H1 (cell line): ENCODE data around the gene PCDHGB3. TPM values are rescaled to one million over a fixed set of nuclear protein-coding genes. Genes with fewer than 3 reads are reported as not detected.

Source experiments
- CTCF ChIA-PET: fragments of 300-600 bp; sonication (Branson Sonifier 250); formaldehyde crosslinking; loops from one replicate; lab custom pipeline; 2021; ENCODE audit not compliant: partially characterized antibody; lab: Charles Lee
- POLR2A ChIA-PET: fragments of 300-600 bp; sonication (Branson Sonifier 250); formaldehyde crosslinking; loops from one replicate; lab custom pipeline; 2021; ENCODE audit warnings: inconsistent platforms; ENCODE audit not compliant: partially characterized antibody; lab: Charles Lee
- DNase-seq, 2 experiments: peaks; one replicate each; pipeline versions ENCODE4 v3.0.0 to v3.0.0-alpha.2; 2010 to 2022; ENCODE audit warnings: low spot score in 2 of 2, low read depth in 1 of 2, mixed read lengths in 1 of 2
- FAIRE-seq: peaks from 2 replicates; lab custom pipeline; 2011; peaks lifted over from hg19 to GRCh38; lab: Jason Lieb, UNC
- H2AFZ ChIP-seq: 2 replicates; pipeline ENCODE4 v1.8.1; 2012; ENCODE audit warnings: low read length, inconsistent platforms
- H2AK5ac ChIP-seq: 2 replicates; pipeline ENCODE4 v1.6.1; 2013; ENCODE audit warnings: low read depth, low read length
- H2BK120ac ChIP-seq: replicated peaks from 2 replicates; pipeline ENCODE3; 2013; ENCODE audit warnings: low read depth, low read length, inconsistent platforms
- H2BK12ac ChIP-seq: 2 replicates; pipeline ENCODE4 v1.6.1; 2013; ENCODE audit warnings: low read depth, low read length
- H2BK15ac ChIP-seq: 2 replicates; pipeline ENCODE4 v1.6.1; 2013; ENCODE audit warnings: low read length
- H2BK20ac ChIP-seq: 2 replicates; pipeline ENCODE4 v1.6.1; 2013; ENCODE audit warnings: low read length
- H2BK5ac ChIP-seq: 2 replicates; pipeline ENCODE4 v1.6.1; 2013; ENCODE audit warnings: low read depth, low read length
- H3K14ac ChIP-seq: 2 replicates; pipeline ENCODE4 v1.6.1; 2013; ENCODE audit warnings: inconsistent platforms; ENCODE audit not compliant: insufficient read length
- H3K18ac ChIP-seq: 2 replicates; pipeline ENCODE4 v1.6.1; 2013; ENCODE audit warnings: low read length; ENCODE audit errors: extremely low read depth
- H3K23ac ChIP-seq: 2 replicates; pipeline ENCODE4 v1.6.1; 2013; ENCODE audit warnings: inconsistent platforms; ENCODE audit not compliant: insufficient read length
- H3K23me2 ChIP-seq: 2 replicates; pipeline ENCODE4 v1.6.1; 2013; ENCODE audit warnings: low read depth, low read length
- H3K27ac ChIP-seq: 2 replicates; pipeline ENCODE4 v1.6.1; 2011; ENCODE audit warnings: low read depth, low read length, inconsistent platforms
- H3K27me3 ChIP-seq, 4 experiments: replicated peaks in 1 of 4; 1 replicate in 1 of 4; 2 replicates in 3 of 4; pipeline versions ENCODE4 v1.6.1 to v1.8.1; 2011 to 2013; ENCODE audit warnings: low read length in 3 of 4, mild to moderate bottlenecking in 3 of 4, inconsistent platforms in 2 of 4, mixed read lengths in 2 of 4, moderate library complexity in 1 of 4; ENCODE audit not compliant: control insufficient read depth in 3 of 4, insufficient read depth in 3 of 4; ENCODE audit errors: extremely low read depth in 1 of 4
- H3K36me3 ChIP-seq, 4 experiments: 2 replicates each; pipeline versions ENCODE4 v1.6.1 to v1.8.1; 2011 to 2013; ENCODE audit warnings: mild to moderate bottlenecking in 4 of 4, low read length in 3 of 4, moderate library complexity in 2 of 4, control low read depth in 1 of 4, inconsistent platforms in 1 of 4; ENCODE audit not compliant: insufficient read depth in 4 of 4, control insufficient read depth in 2 of 4
- H3K4ac ChIP-seq: replicated peaks from 2 replicates; pipeline ENCODE3; 2013; ENCODE audit warnings: low read length, low read depth, mixed read lengths, inconsistent platforms; ENCODE audit not compliant: insufficient read length
- H3K4me1 ChIP-seq, 4 experiments: replicated peaks in 1 of 4; 1 replicate in 1 of 4; 2 replicates in 3 of 4; pipeline versions ENCODE4 v1.6.1 to v1.8.1; 2011 to 2013; ENCODE audit warnings: low read length in 3 of 4, inconsistent platforms in 2 of 4, mixed read lengths in 1 of 4; ENCODE audit not compliant: insufficient read depth in 4 of 4, control insufficient read depth in 3 of 4
- H3K4me2 ChIP-seq, 2 experiments: 2 replicates each; pipeline versions ENCODE4 v1.6.1 to v1.8.1; 2011 to 2013; ENCODE audit warnings: low read depth in 2 of 2, low read length in 2 of 2, control low read depth in 1 of 2, inconsistent platforms in 1 of 2, mild to moderate bottlenecking in 1 of 2; ENCODE audit not compliant: insufficient read depth in 1 of 2
- H3K4me3 ChIP-seq, 4 experiments: fragments of 200-600, 300-600 bp in 1 of 4; sonication (generic), shearing (Covaris generic), sonication (Bioruptor Twin) in 1 of 4; 2 replicates each; pipeline versions ENCODE4 v1.5.1 to v1.8.1; 2011 to 2016; ENCODE audit warnings: low read length in 4 of 4, low read depth in 3 of 4, control low read depth in 2 of 4, inconsistent platforms in 2 of 4, mild to moderate bottlenecking in 2 of 4, mixed read lengths in 1 of 4, moderate library complexity in 1 of 4; ENCODE audit not compliant: insufficient read depth in 2 of 4; ENCODE audit errors: extremely low read depth in 1 of 4
- H3K56ac ChIP-seq: replicated peaks from 2 replicates; pipeline ENCODE3; 2013; ENCODE audit warnings: low read depth, mild to moderate bottlenecking, mixed read lengths, low read length, inconsistent platforms; ENCODE audit not compliant: insufficient read length
- H3K79me1 ChIP-seq: 2 replicates; pipeline ENCODE4 v1.6.1; 2013; ENCODE audit warnings: low read depth, low read length, control low read depth
- H3K79me2 ChIP-seq, 2 experiments: 2 replicates each; pipeline versions ENCODE4 v1.6.1 to v1.8.1; 2012 to 2013; ENCODE audit warnings: low read length in 2 of 2, mild to moderate bottlenecking in 2 of 2, inconsistent platforms in 1 of 2; ENCODE audit not compliant: insufficient read depth in 2 of 2, control insufficient read depth in 1 of 2
- H3K9ac ChIP-seq, 4 experiments: replicated peaks in 1 of 4; 1 replicate in 1 of 4; 2 replicates in 3 of 4; pipeline versions ENCODE4 v1.6.1 to v1.8.1; 2011 to 2013; ENCODE audit warnings: low read depth in 3 of 4, low read length in 3 of 4, control low read depth in 2 of 4, mild to moderate bottlenecking in 2 of 4, moderate library complexity in 2 of 4, inconsistent platforms in 1 of 4; ENCODE audit errors: extremely low read depth in 1 of 4
- H3K9me3 ChIP-seq, 2 experiments: 2 replicates each; pipeline versions ENCODE4 v1.6.1 to v1.8.1; 2012 to 2013; ENCODE audit warnings: mild to moderate bottlenecking in 2 of 2, moderate library complexity in 2 of 2, control low read depth in 1 of 2, inconsistent platforms in 1 of 2, low read depth in 1 of 2, low read length in 1 of 2, mixed read lengths in 1 of 2; ENCODE audit not compliant: insufficient read depth in 2 of 2
- H4K20me1 ChIP-seq, 2 experiments: replicated peaks in 1 of 2; 2 replicates each; pipeline versions ENCODE3 to v1.8.1; 2011 to 2013; ENCODE audit warnings: inconsistent platforms in 2 of 2, low read length in 2 of 2, mild to moderate bottlenecking in 1 of 2; ENCODE audit not compliant: insufficient read depth in 2 of 2, control insufficient read depth in 1 of 2
- H4K5ac ChIP-seq: 2 replicates; pipeline ENCODE4 v1.6.1; 2013; ENCODE audit warnings: low read length, low read depth, mixed read lengths, inconsistent platforms; ENCODE audit not compliant: insufficient read length
- H4K8ac ChIP-seq: 2 replicates; pipeline ENCODE4 v1.8.0; 2013; ENCODE audit warnings: mild to moderate bottlenecking, moderate library complexity, low read length, inconsistent platforms; ENCODE audit not compliant: insufficient read depth; ENCODE audit errors: extremely low read depth
- H4K91ac ChIP-seq: replicated peaks from 2 replicates; pipeline ENCODE3; 2013; ENCODE audit warnings: low read length, mixed read lengths, inconsistent platforms; ENCODE audit not compliant: insufficient read length
- CEBPB ChIP-seq: IDR thresholded peaks from 2 replicates; pipeline ENCODE4 v1.6.1; 2012; ENCODE audit warnings: low read depth, low read length
- CTCF ChIP-seq, 3 experiments: IDR thresholded peaks; 1 replicate in 2 of 3; 2 replicates in 1 of 3; pipeline versions ENCODE4 v1.5.1 to v1.6.1; 2011; ENCODE audit warnings: low read length in 3 of 3, mild to moderate bottlenecking in 3 of 3, inconsistent platforms in 2 of 3, low read depth in 1 of 3, moderate library complexity in 1 of 3; ENCODE audit not compliant: insufficient read depth in 1 of 3; ENCODE audit errors: control extremely low read depth in 1 of 3
- PHF8 ChIP-seq: fragments of 200-600 bp; sonication (generic); conservative IDR thresholded peaks from 2 replicates; pipeline ENCODE4 v1.7.1; 2012; ENCODE audit warnings: low read depth, mild to moderate bottlenecking, inconsistent platforms, low read length, moderate library complexity
- RAD21 ChIP-seq, 2 experiments: IDR thresholded peaks in 1 of 2; conservative IDR thresholded peaks in 1 of 2; 2 replicates each; pipeline ENCODE4 v1.6.1; 2011; ENCODE audit warnings: low read depth in 2 of 2, low read length in 2 of 2, improper control_type of control experiment in 1 of 2, inconsistent platforms in 1 of 2, mild to moderate bottlenecking in 1 of 2, moderate library complexity in 1 of 2
- YY1 ChIP-seq: IDR thresholded peaks from 2 replicates; pipeline ENCODE4 v1.6.1; 2011; ENCODE audit warnings: low read depth, mild to moderate bottlenecking, low read length
- WGBS, 2 experiments: shearing (Covaris generic) in 1 of 2; methylation state at CpG; one replicate each; pipeline versions ENCODE4 v1.1.6 to v1.1.7; 2013 to 2015; ENCODE audit warnings: low lambda C conversion rate in 2 of 2, mixed read lengths in 2 of 2, inconsistent platforms in 1 of 2, low coverage in 1 of 2, missing lambda C conversion rate in 1 of 2; ENCODE audit not compliant: insufficient replicate concordance in 2 of 2, insufficient coverage in 1 of 2, insufficient read length in 1 of 2; ENCODE audit errors: extremely low coverage in 1 of 2, missing lambda C conversion rate in 1 of 2; 5-methylcytosine and 5-hydroxymethylcytosine counted together
- polyA plus RNA-seq, 7 experiments: library from polyadenylated mRNA; depleted of rRNA in 3 of 7; stranded (reverse) in 5 of 7; unstranded in 2 of 7; fragments of >200 nt in 5 of 7; fragments of 200-250 nt in 2 of 7; gene quantifications; 1 replicate in 5 of 7; 2 replicates in 1 of 7; 4 replicates in 1 of 7; pipeline versions ENCODE4 v1.2.1 to v1.2.3, GENCODE V29; 2011 to 2013; ENCODE audit warnings: missing spikeins in 2 of 7, mixed read lengths in 2 of 7
- total RNA-seq: library from RNA; stranded (reverse); fragmentation: NEBNext Ultra II Directional; extraction: Animal tissue kit (Norgen Biotek cat#: 25700); gene quantifications from 2 replicates; pipeline ENCODE4 v1.2.1, GENCODE V29; 2021

The PCDHGB3 gene
- total and polyA plus RNA-seq, 2 of the 8 experiments (the other 6 are each of a cell fraction or from before 2014, with no cell fraction given): 1.6 to 1.9 TPM

GRCh38 chr5:141338538-141339306 lies 31.3 kb upstream of the PCDHGB3 start, which contains the start of gene PCDHGA2:
Gene PCDHGA2 (plus strand): TSS chr5:141338760.
- H4K20me1 ChIP-seq: no peaks in the 10 kb centered on the region
- H3K23ac ChIP-seq: no peak within 1 kb of the TSS
- FAIRE-seq (peak; percentile 24), DNase-seq (no peak)
- no peak within 1 kb of the TSS for H2BK5ac ChIP-seq
- 81% methylated on average over 27 of the region's 27 CpGs; no CpG with 5 or more reads in 1 of the 2 experiments for WGBS, 2 experiments
- H2AFZ ChIP-seq: no peak within 1 kb of the TSS
- no peak within 1 kb of the TSS for H2AK5ac ChIP-seq
- H3K23me2 ChIP-seq: no peaks in the 10 kb centered on the region
- no peak within 1 kb of the TSS for H3K18ac ChIP-seq
- H3K79me1 ChIP-seq: no peaks in the 10 kb centered on the region
- no peak within 1 kb of the TSS for H3K4me3 ChIP-seq
- no peaks in the 10 kb centered on the region for H3K27me3 ChIP-seq
- no peak within 1 kb of the TSS for H3K14ac ChIP-seq
- H2BK12ac ChIP-seq: no peak within 1 kb of the TSS
- H2BK20ac ChIP-seq: no peak within 1 kb of the TSS
- no peaks in the 10 kb centered on the region for H3K4me1 ChIP-seq
- H4K8ac ChIP-seq: peak within 1 kb of the TSS; percentile 57; the same call in 1 of the 2 replicates
- H3K4me2 ChIP-seq: no peak within 1 kb of the TSS
- TF ChIP-seq CTCF (IDR thresholded peaks at IDR 0.05; ENCODE audit: control extremely low read depth in 1 of 3, insufficient read depth in 1 of 3, low read depth in 1 of 3, low read length in 3 of 3) (peak; percentile 10 to 77 (median 60)), RAD21 (IDR thresholded peaks at IDR 0.05 in 1 of 2, conservative IDR thresholded peaks at IDR 0.05 in 1 of 2; ENCODE audit: low read depth in 2 of 2, low read length in 2 of 2) (peak; percentile 58 to 65), CEBPB (peak; percentile 32; the same call in 1 of the 2 replicates), YY1 (0 out of 2 replicates have a peak, but pooled peaks have one; percentile 36), PHF8 (no peak)
- TF ChIP-seq, all 59 proteins: peak for 4
- Histone ChIP-seq H3K4ac (no peak within 1 kb of the TSS), H3K56ac (no peak within 1 kb of the TSS), H2BK15ac (no peak within 1 kb of the TSS), H4K5ac (no peak within 1 kb of the TSS), H4K91ac (no peak within 1 kb of the TSS), H3K9ac (no peak within 1 kb of the TSS), H3K27ac (no peak within 1 kb of the TSS), H3K79me2 (no peaks in the 10 kb centered on the region), H3K36me3 (no peaks in the 10 kb centered on the region), H3K9me3 (peaks cover 17 to 37% of the 10 kb centered on the region in 2 experiments; a peak in 3 of 4 replicates), H2BK120ac (no peak within 1 kb of the TSS)
- ChIA-PET CTCF (interaction anchor here (0.6 to 3.8 kb wide), 48 partner anchors 8 to 442 kb away, joined by 3 to 40 read pairs (median 4); partner anchors contain the start of genes PCDHB10, PCDHB11, PCDHB12 and PCDHB14), POLR2A (interaction anchor here (0.8 to 2.8 kb wide), 4 partner anchors 8 to 75 kb away, joined by 3 to 15 read pairs (median 4); partner anchors contain the start of genes PCDHGA1, PCDHGB1 and TAF7)
